ENCODE data around the gene EXOC4. TPM values are rescaled to one million over a fixed set of nuclear protein-coding genes. Genes with fewer than 3 reads are reported as not detected.

EXOC4 gene
- total RNA-seq, 1 experiment from 2014 or later: 71.0 TPM

DNA sequence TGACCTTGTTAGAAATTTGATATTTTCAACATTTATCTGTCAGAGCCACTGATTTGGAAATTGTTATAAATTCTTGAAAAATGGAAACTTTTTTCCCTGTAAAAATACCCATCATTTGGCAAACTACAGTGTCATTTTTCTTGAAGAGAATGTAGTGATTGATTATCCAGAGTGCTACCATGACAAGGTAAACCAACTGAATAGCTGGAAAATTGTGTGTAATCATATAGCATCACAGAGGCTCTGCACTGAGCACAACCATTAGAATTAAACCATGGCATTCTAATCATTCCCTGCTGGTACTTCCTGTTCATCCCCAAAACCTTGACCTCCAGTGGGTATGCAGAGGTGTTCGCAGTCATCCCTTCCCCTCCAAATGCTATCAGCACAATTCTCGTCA is 633.9 kb downstream of the EXOC4 start:
- in situ Hi-C loops (cut with HindIII; ENCODE audit: low pct_unique_long_range_greater_than_20kb, low sequenced_read_pairs): no loop called here
- Histone ChIP-seq H3K36me3 (ENCODE audit: control insufficient read depth, insufficient read depth, low read length) (no peaks in the 10 kb centered on the region), H3K27me3 (ENCODE audit: control insufficient read depth, insufficient read depth, low read length) (no peaks in the 10 kb centered on the region), H3K4me3 (ENCODE audit: low read depth in 2 of 2, low read length in 2 of 2) (no peak overlapping the region), H3K4me1 (ENCODE audit: control insufficient read depth, insufficient read depth, low read length) (no peaks in the 10 kb centered on the region), H3K9me3 (ENCODE audit: control insufficient read depth, insufficient read depth, low read depth, low read length) (no peaks in the 10 kb centered on the region), H3K27ac (ENCODE audit: low read length) (no peak overlapping the region)
- TF ChIP-seq, protein P1, sequence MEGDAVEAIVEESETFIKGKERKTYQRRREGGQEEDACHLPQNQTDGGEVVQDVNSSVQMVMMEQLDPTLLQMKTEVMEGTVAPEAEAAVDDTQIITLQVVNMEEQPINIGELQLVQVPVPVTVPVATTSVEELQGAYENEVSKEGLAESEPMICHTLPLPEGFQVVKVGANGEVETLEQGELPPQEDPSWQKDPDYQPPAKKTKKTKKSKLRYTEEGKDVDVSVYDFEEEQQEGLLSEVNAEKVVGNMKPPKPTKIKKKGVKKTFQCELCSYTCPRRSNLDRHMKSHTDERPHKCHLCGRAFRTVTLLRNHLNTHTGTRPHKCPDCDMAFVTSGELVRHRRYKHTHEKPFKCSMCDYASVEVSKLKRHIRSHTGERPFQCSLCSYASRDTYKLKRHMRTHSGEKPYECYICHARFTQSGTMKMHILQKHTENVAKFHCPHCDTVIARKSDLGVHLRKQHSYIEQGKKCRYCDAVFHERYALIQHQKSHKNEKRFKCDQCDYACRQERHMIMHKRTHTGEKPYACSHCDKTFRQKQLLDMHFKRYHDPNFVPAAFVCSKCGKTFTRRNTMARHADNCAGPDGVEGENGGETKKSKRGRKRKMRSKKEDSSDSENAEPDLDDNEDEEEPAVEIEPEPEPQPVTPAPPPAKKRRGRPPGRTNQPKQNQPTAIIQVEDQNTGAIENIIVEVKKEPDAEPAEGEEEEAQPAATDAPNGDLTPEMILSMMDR (IDR thresholded peaks at IDR 0.05): no peak
- TF ChIP-seq TCF7L2 (IDR thresholded peaks at IDR 0.05; ENCODE audit: low read depth, low read length) (no peak), POLR2AphosphoS5 (IDR thresholded peaks at IDR 0.05; ENCODE audit: low read depth, low read length) (no peak), SIN3A (IDR thresholded peaks at IDR 0.05; ENCODE audit: borderline replicate concordance, insufficient read depth, low read depth, low read length) (no peak)
- TF ChIP-seq, protein P2, sequence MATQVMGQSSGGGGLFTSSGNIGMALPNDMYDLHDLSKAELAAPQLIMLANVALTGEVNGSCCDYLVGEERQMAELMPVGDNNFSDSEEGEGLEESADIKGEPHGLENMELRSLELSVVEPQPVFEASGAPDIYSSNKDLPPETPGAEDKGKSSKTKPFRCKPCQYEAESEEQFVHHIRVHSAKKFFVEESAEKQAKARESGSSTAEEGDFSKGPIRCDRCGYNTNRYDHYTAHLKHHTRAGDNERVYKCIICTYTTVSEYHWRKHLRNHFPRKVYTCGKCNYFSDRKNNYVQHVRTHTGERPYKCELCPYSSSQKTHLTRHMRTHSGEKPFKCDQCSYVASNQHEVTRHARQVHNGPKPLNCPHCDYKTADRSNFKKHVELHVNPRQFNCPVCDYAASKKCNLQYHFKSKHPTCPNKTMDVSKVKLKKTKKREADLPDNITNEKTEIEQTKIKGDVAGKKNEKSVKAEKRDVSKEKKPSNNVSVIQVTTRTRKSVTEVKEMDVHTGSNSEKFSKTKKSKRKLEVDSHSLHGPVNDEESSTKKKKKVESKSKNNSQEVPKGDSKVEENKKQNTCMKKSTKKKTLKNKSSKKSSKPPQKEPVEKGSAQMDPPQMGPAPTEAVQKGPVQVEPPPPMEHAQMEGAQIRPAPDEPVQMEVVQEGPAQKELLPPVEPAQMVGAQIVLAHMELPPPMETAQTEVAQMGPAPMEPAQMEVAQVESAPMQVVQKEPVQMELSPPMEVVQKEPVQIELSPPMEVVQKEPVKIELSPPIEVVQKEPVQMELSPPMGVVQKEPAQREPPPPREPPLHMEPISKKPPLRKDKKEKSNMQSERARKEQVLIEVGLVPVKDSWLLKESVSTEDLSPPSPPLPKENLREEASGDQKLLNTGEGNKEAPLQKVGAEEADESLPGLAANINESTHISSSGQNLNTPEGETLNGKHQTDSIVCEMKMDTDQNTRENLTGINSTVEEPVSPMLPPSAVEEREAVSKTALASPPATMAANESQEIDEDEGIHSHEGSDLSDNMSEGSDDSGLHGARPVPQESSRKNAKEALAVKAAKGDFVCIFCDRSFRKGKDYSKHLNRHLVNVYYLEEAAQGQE (IDR thresholded peaks at IDR 0.05; ENCODE audit: insufficient read depth in 1 of 2, low read depth in 2 of 2, low read length in 1 of 2): no peak
- DNase-seq (ENCODE audit: low read depth, low spot score): no peak
- no TSS peak for BruUV-seq (replicated peaks)
- intact Hi-C loops (cut with micrococcal nuclease; ENCODE audit: unreplicated experiment): no loop called here
- CTCF ChIA-PET: no interaction called here
- ATAC-seq: no peak
- POLR2A ChIA-PET: no interaction called here

DNA sequence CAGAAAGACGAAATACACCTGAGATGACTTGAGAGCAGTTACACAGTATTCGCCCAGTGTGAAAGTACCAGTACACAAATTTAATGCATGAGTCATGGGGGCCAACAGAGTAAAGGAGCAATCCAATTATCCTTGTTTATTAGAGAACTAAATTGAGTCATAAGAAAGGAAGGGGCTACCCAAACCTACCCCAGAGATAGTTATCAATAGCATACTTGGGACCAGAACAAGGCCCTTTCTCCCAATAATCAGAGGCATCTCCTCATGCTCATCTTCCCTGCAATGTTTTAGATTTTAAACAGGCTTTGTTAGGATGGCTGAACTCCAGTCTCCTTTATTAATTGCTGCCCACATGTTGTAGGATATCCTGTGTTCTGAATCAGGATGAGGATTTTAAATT is 634.6 kb downstream of the EXOC4 start:
- Histone ChIP-seq H3K4me3 (ENCODE audit: low read depth in 2 of 2, low read length in 2 of 2) (no peak overlapping the region), H3K27me3 (ENCODE audit: control insufficient read depth, insufficient read depth, low read length) (no peaks in the 10 kb centered on the region), H3K9me3 (ENCODE audit: control insufficient read depth, insufficient read depth, low read depth, low read length) (no peaks in the 10 kb centered on the region), H3K27ac (ENCODE audit: low read length) (no peak overlapping the region), H3K4me1 (ENCODE audit: control insufficient read depth, insufficient read depth, low read length) (no peaks in the 10 kb centered on the region), H3K36me3 (ENCODE audit: control insufficient read depth, insufficient read depth, low read length) (no peaks in the 10 kb centered on the region)
- TF ChIP-seq, protein P1 (IDR thresholded peaks at IDR 0.05): no peak
- TF ChIP-seq POLR2AphosphoS5 (IDR thresholded peaks at IDR 0.05; ENCODE audit: low read depth, low read length) (no peak), SIN3A (IDR thresholded peaks at IDR 0.05; ENCODE audit: borderline replicate concordance, insufficient read depth, low read depth, low read length) (no peak), TCF7L2 (IDR thresholded peaks at IDR 0.05; ENCODE audit: low read depth, low read length) (no peak)
- TF ChIP-seq, protein P2 (IDR thresholded peaks at IDR 0.05; ENCODE audit: insufficient read depth in 1 of 2, low read depth in 2 of 2, low read length in 1 of 2): no peak
- BruUV-seq (replicated peaks): no TSS peak
- ATAC-seq (no peak), DNase-seq (ENCODE audit: low read depth, low spot score) (no peak)
- ChIA-PET POLR2A (no interaction called here), CTCF (no interaction called here)
- in situ Hi-C loops (cut with HindIII; ENCODE audit: low pct_unique_long_range_greater_than_20kb, low sequenced_read_pairs) (no loop called here), intact Hi-C loops (cut with micrococcal nuclease; ENCODE audit: unreplicated experiment) (no loop called here)

Data from Panc1 (cell line).